Retinal pigment epithelial cell (primary cell): Measurements from ENCODE around the gene DNASE1L1.

Experiments used
- DNase-seq: peaks from one replicate; pipeline ENCODE4 v3.0.0-alpha.2; 2010; ENCODE audit warnings: low read depth
- H3K4me3 ChIP-seq: 2 replicates; pipeline ENCODE4 v1.5.1; 2011; ENCODE audit warnings: mild to moderate bottlenecking, low read length, control low read depth, moderate library complexity
- TF ChIP-seq, protein P1 (sequence below): conservative IDR thresholded peaks from 2 replicates; pipeline ENCODE4 v1.5.1; 2011; ENCODE audit warnings: low read depth, low read length, control low read depth, inconsistent platforms

Gene DNASE1L1

DNA sequence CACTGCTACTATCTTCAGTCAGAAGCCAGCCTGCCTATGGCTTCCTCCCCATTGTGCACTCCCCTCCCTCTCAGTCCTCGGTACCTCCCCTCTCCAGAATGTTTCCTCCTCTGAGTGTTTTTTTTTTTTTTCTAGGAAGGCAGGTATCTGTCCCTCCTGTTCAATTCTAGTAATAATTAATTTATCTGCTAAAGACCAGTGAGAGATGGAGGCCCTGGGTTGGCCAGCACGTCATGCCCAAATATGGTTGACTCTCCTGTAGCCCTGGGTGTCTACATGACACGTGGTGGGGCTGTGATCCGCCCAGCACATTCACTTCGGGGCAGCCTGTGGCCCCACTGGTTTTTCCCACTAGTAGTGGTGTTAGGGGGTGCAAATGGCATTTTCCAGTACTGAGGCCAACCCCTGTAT is 36.4 kb downstream of the DNASE1L1 start:
- H3K4me3 ChIP-seq = no peak overlapping the region
- DNase-seq = no peak
- TF ChIP-seq, protein P1, sequence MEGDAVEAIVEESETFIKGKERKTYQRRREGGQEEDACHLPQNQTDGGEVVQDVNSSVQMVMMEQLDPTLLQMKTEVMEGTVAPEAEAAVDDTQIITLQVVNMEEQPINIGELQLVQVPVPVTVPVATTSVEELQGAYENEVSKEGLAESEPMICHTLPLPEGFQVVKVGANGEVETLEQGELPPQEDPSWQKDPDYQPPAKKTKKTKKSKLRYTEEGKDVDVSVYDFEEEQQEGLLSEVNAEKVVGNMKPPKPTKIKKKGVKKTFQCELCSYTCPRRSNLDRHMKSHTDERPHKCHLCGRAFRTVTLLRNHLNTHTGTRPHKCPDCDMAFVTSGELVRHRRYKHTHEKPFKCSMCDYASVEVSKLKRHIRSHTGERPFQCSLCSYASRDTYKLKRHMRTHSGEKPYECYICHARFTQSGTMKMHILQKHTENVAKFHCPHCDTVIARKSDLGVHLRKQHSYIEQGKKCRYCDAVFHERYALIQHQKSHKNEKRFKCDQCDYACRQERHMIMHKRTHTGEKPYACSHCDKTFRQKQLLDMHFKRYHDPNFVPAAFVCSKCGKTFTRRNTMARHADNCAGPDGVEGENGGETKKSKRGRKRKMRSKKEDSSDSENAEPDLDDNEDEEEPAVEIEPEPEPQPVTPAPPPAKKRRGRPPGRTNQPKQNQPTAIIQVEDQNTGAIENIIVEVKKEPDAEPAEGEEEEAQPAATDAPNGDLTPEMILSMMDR = no peak

DNA sequence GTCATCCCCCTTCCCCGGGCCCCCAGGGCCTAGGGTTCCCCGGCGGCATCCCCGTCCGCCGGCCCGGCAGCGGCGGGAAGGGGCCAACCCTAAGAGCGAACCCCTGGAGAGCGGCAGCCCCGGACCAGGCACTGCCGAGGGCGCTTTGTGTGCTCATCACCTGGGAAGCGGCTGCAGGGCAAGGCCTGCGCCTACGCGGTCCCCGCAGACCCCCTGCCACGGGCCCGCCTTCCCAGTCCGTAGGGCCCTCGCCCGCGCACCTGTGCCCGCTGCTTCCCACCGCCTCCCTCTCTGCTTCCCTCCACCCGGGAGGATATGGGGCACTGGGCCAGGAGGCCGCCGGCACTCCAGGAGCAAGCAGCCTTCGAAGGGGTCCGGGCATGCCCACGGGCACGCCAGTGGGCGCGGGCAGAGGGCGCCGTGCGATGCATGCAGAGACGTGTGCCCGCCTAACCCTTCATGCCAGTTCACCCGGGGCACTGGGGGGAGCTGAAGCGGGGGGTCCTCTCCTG is 37.2 kb downstream of the DNASE1L1 start:
- DNase-seq = no peak
- TF ChIP-seq, protein P1 = no peak
- H3K4me3 ChIP-seq = peak overlapping the region; percentile 48

DNA sequence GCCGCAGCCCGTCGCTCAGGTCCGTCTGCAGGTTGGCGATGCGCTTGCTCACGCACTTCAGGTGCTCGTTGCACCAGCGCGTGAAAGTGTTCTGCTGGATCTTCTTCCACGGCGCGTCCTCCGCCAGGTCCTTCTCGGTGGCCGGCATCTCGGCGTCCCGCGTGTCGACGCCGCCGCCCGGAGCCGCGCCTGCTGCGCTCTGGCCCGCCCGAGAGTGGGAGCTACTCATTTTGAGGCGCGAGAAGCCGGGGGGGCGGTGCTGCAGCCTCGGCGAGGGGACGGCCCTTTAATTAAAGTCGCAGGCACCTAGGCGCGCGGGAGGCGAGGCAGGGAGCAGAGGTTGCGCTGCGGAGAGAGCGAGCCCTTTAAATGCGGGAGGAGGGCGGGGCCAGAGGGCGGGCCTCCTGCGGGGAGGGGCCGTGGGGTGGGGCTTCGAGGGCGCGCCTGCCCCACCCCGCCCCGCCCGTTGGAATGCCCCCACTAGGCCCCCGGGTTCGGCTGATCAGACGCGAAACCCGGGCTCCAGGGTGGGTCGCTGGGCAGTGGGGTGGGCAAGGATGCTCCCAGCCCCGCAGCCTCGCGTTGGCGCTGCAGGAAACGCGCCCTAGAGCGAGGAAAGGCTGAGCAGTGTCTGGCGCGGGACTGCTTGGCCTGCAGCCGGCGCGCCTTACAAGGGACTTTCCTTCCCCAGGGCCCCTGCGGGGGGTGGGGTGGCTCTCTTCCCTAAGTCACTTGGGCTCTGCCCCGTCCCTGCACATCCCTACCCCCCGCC is 37.9 kb downstream of the DNASE1L1 start:
- H3K4me3 ChIP-seq = peak overlapping the region; percentile 84
- TF ChIP-seq, protein P1 = no peak
- DNase-seq = peak; percentile 59

DNA sequence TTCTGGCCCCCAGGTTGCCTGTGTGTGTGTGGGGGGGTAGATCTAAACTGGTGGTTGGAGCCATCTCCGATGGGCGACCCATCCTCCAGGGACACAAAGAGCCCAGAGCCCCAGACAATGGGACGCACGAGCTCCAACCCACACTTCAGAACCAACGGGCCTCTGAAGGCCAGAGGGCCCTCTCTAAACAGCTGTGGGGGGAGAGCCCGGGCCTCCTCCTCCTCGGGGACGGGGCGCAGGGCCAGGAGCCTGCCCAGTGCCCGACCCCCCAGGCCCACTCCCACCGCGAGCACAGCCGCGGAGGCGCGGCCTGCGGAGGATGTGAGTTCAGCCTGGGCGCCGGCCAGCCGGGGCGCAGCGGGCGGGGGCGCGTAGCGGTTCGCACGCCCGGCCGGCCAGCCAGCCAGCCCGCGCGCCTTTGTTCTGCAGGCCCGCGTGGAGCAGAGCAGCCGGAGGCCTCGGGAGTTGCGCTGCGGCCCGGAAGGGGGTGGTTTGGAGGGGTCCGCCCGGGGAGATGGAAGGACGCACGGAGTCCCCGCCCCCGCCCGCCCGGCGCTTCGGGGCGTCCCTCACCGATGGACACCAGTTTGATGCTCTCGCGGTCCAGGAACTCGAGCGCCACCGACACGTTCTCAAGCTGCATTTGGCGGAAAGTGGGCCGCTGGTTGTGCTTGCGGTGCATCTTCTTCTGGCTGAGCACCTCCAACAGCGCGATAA is 38.6 kb downstream of the DNASE1L1 start:
- no peak for DNase-seq
- H3K4me3 ChIP-seq = peak overlapping the region; percentile 84
- TF ChIP-seq, protein P1 = no peak

DNA sequence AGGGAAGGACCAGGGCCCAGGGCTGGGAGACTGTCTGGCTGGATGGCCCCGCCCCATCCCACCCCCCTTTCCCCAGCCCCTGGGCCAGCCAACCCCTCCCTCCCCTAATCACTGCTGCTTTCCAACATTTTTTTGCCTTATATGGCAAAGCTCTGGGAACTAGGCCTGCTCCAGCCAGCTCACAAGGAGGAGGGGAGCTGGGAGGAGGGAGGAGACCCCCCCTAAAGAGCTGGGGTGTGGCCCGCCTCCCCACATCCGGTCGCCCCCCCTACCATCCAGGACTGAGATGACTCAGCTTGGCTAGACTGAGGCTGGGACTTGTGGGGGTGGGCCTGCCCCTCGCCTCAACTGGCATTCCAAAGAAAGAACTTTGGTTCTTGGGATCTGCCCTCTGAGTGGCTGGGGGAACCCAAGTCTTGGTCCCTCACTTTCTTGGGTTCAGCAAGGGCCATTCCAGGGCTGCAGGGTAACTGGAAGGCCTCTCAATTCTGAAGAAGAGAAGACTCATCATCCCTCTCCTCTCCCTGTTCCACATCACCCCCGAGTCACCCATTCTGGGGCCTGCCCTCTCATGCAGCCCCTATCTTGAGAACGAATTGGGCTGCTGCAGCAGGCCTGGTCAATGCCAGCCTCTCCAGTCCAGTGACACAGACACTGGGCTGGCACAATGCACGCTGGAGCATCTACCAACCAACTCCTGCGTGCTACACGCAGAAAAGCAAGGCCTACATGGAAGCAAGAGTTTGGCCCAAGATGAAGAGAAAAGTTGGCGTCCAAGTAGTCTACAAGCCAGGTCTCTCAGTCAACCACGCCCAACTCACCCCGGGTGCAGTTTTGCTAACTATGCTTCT is 39.4 kb downstream of the DNASE1L1 start:
- peak overlapping the region; percentile 84 for H3K4me3 ChIP-seq
- peak; percentile 89 for DNase-seq
- TF ChIP-seq, protein P1 = no peak

DNA sequence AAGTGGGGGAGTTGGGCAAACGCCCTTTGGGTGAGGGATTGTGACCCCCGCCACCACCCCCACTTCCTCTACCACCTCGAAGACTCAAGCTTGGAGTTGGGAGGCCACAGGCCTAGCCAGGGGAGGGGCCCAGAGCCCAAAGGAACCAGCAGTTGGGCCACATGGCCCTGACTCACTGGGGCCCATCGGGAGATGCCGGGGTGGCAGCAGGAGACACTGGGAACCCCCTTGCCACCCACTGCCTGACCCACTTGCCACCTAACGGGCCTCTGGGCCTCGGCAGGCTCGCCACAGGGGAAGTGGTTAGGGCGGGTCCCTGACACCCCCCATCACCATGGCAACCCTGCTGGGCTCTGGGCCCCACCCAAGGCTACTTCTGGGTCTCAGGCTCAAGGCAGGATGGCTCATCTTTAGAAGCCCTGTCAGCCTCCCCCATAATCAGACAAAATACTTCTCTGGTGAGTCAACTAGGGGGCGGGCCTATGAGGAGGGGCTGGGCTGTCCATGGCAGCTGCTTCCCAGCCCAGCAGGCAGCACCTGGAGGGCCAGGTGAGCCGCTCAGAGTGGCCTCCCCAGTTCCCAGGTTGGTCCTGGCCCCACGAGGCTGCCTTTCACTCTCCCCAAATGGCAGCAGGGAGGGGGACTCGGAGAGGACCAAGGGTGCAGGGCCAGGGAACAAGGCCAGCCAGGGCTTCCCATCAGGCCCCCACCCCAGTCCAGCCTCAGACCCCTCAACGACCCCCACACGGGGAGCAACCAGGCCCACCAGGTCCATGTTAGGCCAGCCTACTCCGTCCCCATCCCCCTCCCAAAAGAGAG is 40.2 kb downstream of the DNASE1L1 start:
- TF ChIP-seq, protein P1 = no peak
- peak; percentile 51 for DNase-seq
- peak overlapping the region; percentile 61 for H3K4me3 ChIP-seq
